Activated CD8-positive, alpha-beta memory T cell treated with anti-CD3 and anti-CD28 coated beads, Interleukin-2, amount 50 U/mL, for 1 hour (primary cell): ENCODE measurements around the gene TAB3.
A peak's percentile ranks its signal among the peaks of the same experiment; 100 is the strongest.

Source experiments
- DNase-seq: peaks from one replicate; pipeline ENCODE4 v3.0.0-alpha.2; 2020; ENCODE audit errors: extremely low read depth

The TAB3 gene

GRCh38 chrX:30889147-30890140 lies at the start of gene TAB3:
TAB3 (minus strand) TSS chrX:30889254; CDS start chrX:30859588, 29,666 bp downstream.
- DNase-seq, result peak; percentile 87

GRCh38 chrX:30938295-30938694 lies 49.2 kb upstream of the TAB3 start:
- no peak for DNase-seq

GRCh38 chrX:30935985-30936384 lies 46.9 kb upstream of the TAB3 start:
- no peak for DNase-seq

GRCh38 chrX:30931920-30932319 lies 42.9 kb upstream of the TAB3 start:
- DNase-seq, result no peak

GRCh38 chrX:30930679-30931078 lies 41.6 kb upstream of the TAB3 start:
- no peak for DNase-seq

- DNase-seq, result no peak
Measured at GRCh38 chrX:30930143-30930542, 41.1 kb upstream of the TAB3 start.

GRCh38 chrX:30920271-30920670 lies 31.2 kb upstream of the TAB3 start:
- no peak for DNase-seq

- DNase-seq, result no peak
Measured at GRCh38 chrX:30918480-30918879, 29.4 kb upstream of the TAB3 start.

GRCh38 chrX:30913492-30913891 lies 24.4 kb upstream of the TAB3 start:
- DNase-seq, result no peak

- no peak for DNase-seq
Measured at GRCh38 chrX:30910124-30910860, 21.2 kb upstream of the TAB3 start.

- DNase-seq, result no peak
Measured at GRCh38 chrX:30906726-30907125, 17.7 kb upstream of the TAB3 start.

GRCh38 chrX:30905321-30905720 lies 16.3 kb upstream of the TAB3 start:
- no peak for DNase-seq

GRCh38 chrX:30904632-30905031 lies 15.6 kb upstream of the TAB3 start:
- DNase-seq, result no peak

- no peak for DNase-seq
Measured at GRCh38 chrX:30904186-30904585, 15.1 kb upstream of the TAB3 start.

GRCh38 chrX:30900227-30900626 lies 11.2 kb upstream of the TAB3 start:
- no peak for DNase-seq

GRCh38 chrX:30898886-30899285 lies 9.8 kb upstream of the TAB3 start:
- DNase-seq, result no peak

GRCh38 chrX:30895370-30895769 lies 6.3 kb upstream of the TAB3 start:
- no peak for DNase-seq

- no peak for DNase-seq
Measured at GRCh38 chrX:30893206-30893605, 4.2 kb upstream of the TAB3 start.

GRCh38 chrX:30892591-30892990 lies 3.5 kb upstream of the TAB3 start:
- no peak for DNase-seq

- no peak for DNase-seq
Measured at GRCh38 chrX:30888526-30889146, 418 bp downstream of the TAB3 start.

GRCh38 chrX:30887721-30888120 lies 1.3 kb downstream of the TAB3 start:
- no peak for DNase-seq

- no peak for DNase-seq
Measured at GRCh38 chrX:30887288-30887687, 1.8 kb downstream of the TAB3 start.
